ENCODE measurements around the gene R3HDM1.
"Not testable (repeated sequence)": the region's sequence is repeated elsewhere in the genome, so short reads cannot be mapped to it uniquely, and the experiment has no call there.

Gene R3HDM1

GRCh38 chr2:135617501-135618015 is 86.3 kb downstream of the R3HDM1 start:
- TF ChIP-seq CTCF (conservative IDR thresholded peaks at IDR 0.05; ENCODE audit: low read depth, low read length): no peak
- no peak overlapping the region for H3K4me3 ChIP-seq (ENCODE audit: low read depth, low read length)
- DNase-seq (ENCODE audit: low read depth): no peak

GRCh38 chr2:135620198-135620597 is 88.9 kb downstream of the R3HDM1 start:
- no peak for TF ChIP-seq CTCF (conservative IDR thresholded peaks at IDR 0.05; ENCODE audit: low read depth, low read length)
- DNase-seq (ENCODE audit: low read depth): no peak
- H3K4me3 ChIP-seq (ENCODE audit: low read depth, low read length): no peak overlapping the region

- DNase-seq (ENCODE audit: low read depth): no peak
- no peak for TF ChIP-seq CTCF (conservative IDR thresholded peaks at IDR 0.05; ENCODE audit: low read depth, low read length)
- no peak overlapping the region for H3K4me3 ChIP-seq (ENCODE audit: low read depth, low read length)
Observed at GRCh38 chr2:135629520-135629919, 98.2 kb downstream of the R3HDM1 start.

- not testable (repeated sequence) for DNase-seq (ENCODE audit: low read depth); H3K4me3 ChIP-seq (ENCODE audit: low read depth, low read length)
Observed at GRCh38 chr2:135630034-135630433, 98.8 kb downstream of the R3HDM1 start.

- no peak overlapping the region for H3K4me3 ChIP-seq (ENCODE audit: low read depth, low read length)
- no peak for DNase-seq (ENCODE audit: low read depth)
- TF ChIP-seq CTCF (conservative IDR thresholded peaks at IDR 0.05; ENCODE audit: low read depth, low read length): no peak
Observed at GRCh38 chr2:135630488-135630887, 99.2 kb downstream of the R3HDM1 start.

GRCh38 chr2:135633582-135633981 is 102.3 kb downstream of the R3HDM1 start:
- H3K4me3 ChIP-seq (ENCODE audit: low read depth, low read length): no peak overlapping the region
- no peak for TF ChIP-seq CTCF (conservative IDR thresholded peaks at IDR 0.05; ENCODE audit: low read depth, low read length)

GRCh38 chr2:135635212-135635835 is 104.0 kb downstream of the R3HDM1 start:
- no peak for TF ChIP-seq CTCF (conservative IDR thresholded peaks at IDR 0.05; ENCODE audit: low read depth, low read length)

More at GRCh38 chr2:135633582-135633981, 102.3 kb downstream of the R3HDM1 start:
- no peak for DNase-seq (ENCODE audit: low read depth)

More at GRCh38 chr2:135635212-135635835, 104.0 kb downstream of the R3HDM1 start:
- H3K4me3 ChIP-seq (ENCODE audit: low read depth, low read length): no peak overlapping the region
- no peak for DNase-seq (ENCODE audit: low read depth)

Data from choroid plexus epithelial cell (primary cell).